Measurements from ENCODE around the gene PTPRB. TPM values are rescaled to one million over a fixed set of nuclear protein-coding genes. Genes with fewer than 3 reads are reported as not detected.
"Not testable (repeated sequence)": the region's sequence is repeated elsewhere in the genome, so short reads cannot be mapped to it uniquely, and the experiment has no call there.

The PTPRB gene
- total RNA-seq, 1 donor from 2014 or later = 38.7 TPM

DNA sequence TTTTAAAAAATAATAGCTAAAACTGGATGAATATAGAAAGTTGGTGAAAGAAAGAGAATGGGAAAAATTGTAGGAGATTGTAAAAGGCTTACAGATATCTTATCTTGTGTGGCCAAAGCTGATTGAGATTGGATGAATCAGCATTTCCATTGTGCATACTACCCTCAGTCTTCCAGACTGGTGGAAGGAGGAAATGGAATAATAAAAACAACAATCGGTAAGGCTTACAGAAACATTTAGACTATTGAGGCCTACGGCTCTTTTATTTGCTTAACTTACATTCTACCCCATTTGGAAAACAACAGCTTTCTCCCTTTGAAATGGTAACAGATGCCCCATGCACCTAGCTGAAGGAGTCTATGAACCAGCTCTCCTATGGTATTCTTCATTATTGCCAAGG, 129.8 kb downstream of the PTPRB start:
- Histone ChIP-seq H3K9me3 (replicated peaks) (peaks cover 11% of the 10 kb centered on the region), H3K27ac (replicated peaks) (no peak overlapping the region), H3K4me3 (no peak overlapping the region), H3K27me3 (ENCODE audit: low read depth) (no peaks in the 10 kb centered on the region), H3K4me1 (no peaks in the 10 kb centered on the region), H3K36me3 (no peaks in the 10 kb centered on the region)
- TF ChIP-seq, protein P1, sequence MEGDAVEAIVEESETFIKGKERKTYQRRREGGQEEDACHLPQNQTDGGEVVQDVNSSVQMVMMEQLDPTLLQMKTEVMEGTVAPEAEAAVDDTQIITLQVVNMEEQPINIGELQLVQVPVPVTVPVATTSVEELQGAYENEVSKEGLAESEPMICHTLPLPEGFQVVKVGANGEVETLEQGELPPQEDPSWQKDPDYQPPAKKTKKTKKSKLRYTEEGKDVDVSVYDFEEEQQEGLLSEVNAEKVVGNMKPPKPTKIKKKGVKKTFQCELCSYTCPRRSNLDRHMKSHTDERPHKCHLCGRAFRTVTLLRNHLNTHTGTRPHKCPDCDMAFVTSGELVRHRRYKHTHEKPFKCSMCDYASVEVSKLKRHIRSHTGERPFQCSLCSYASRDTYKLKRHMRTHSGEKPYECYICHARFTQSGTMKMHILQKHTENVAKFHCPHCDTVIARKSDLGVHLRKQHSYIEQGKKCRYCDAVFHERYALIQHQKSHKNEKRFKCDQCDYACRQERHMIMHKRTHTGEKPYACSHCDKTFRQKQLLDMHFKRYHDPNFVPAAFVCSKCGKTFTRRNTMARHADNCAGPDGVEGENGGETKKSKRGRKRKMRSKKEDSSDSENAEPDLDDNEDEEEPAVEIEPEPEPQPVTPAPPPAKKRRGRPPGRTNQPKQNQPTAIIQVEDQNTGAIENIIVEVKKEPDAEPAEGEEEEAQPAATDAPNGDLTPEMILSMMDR (IDR thresholded peaks at IDR 0.05; ENCODE audit: borderline replicate concordance) = no peak
- no peak for DNase-seq
- intact Hi-C loops (cut with micrococcal nuclease) = no loop called here

GRCh38 chr12:70497508-70497907, 139.7 kb downstream of the PTPRB start:
- H3K4me3 ChIP-seq = no peak overlapping the region
- no peak for DNase-seq
- no peaks in the 10 kb centered on the region for H3K36me3 ChIP-seq
- no peaks in the 10 kb centered on the region for H3K4me1 ChIP-seq
- TF ChIP-seq, protein P1 (IDR thresholded peaks at IDR 0.05; ENCODE audit: borderline replicate concordance) = no peak
- H3K27me3 ChIP-seq (ENCODE audit: low read depth) = no peaks in the 10 kb centered on the region
- intact Hi-C loops (cut with micrococcal nuclease) = no loop called here
- peaks cover 9% of the 10 kb centered on the region for H3K9me3 ChIP-seq (replicated peaks)
- no peak overlapping the region for H3K27ac ChIP-seq (replicated peaks)

DNA sequence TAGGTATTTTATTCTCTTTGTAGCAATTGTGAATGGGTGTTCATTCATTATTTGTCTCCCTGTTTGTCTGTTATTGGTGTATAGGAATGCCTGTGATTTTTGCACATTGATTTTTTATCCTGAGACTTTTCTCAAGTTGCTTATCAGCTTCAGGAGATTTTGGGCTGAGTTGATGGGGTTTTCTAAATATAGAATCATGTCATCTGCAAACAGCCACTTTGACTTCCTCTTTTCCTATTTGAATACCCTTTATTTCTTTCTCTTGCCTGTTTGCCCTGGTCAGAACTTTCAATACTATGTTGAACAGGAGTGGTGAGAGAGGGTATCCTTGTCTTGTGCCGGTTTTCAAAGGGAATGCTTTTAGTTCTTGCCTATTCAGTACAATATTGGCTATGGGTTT, 144.3 kb downstream of the PTPRB start:
- H3K4me1 ChIP-seq; H3K36me3 ChIP-seq; H3K4me3 ChIP-seq; H3K27me3 ChIP-seq (ENCODE audit: low read depth); H3K27ac ChIP-seq (replicated peaks); DNase-seq; intact Hi-C loops (cut with micrococcal nuclease): not testable (repeated sequence)
- H3K9me3 ChIP-seq (replicated peaks) = peaks cover 15% of the 10 kb centered on the region

- DNase-seq; intact Hi-C loops (cut with micrococcal nuclease); H3K4me1 ChIP-seq; H3K27ac ChIP-seq (replicated peaks); H3K36me3 ChIP-seq; H3K4me3 ChIP-seq; H3K27me3 ChIP-seq (ENCODE audit: low read depth): not testable (repeated sequence)
- H3K9me3 ChIP-seq (replicated peaks) = peaks cover 15% of the 10 kb centered on the region
Measured at GRCh38 chr12:70490928-70491327, 146.3 kb downstream of the PTPRB start.

- H3K27ac ChIP-seq (replicated peaks) = no peak overlapping the region
Measured at GRCh38 chr12:70487440-70487839, 149.8 kb downstream of the PTPRB start.

GRCh38 chr12:70486588-70486987, 150.6 kb downstream of the PTPRB start:
- no peak for DNase-seq
- intact Hi-C loops (cut with micrococcal nuclease) = no loop called here
- Histone ChIP-seq H3K36me3 (no peaks in the 10 kb centered on the region), H3K4me1 (no peaks in the 10 kb centered on the region), H3K4me3 (no peak overlapping the region), H3K27me3 (ENCODE audit: low read depth) (no peaks in the 10 kb centered on the region), H3K27ac (replicated peaks) (no peak overlapping the region), H3K9me3 (replicated peaks) (peaks cover 12% of the 10 kb centered on the region)
- TF ChIP-seq, protein P1 (IDR thresholded peaks at IDR 0.05; ENCODE audit: borderline replicate concordance) = no peak

More at GRCh38 chr12:70487440-70487839, 149.8 kb downstream of the PTPRB start:
- intact Hi-C loops (cut with micrococcal nuclease) = no loop called here
- no peak overlapping the region for H3K4me3 ChIP-seq
- H3K4me1 ChIP-seq = no peaks in the 10 kb centered on the region
- DNase-seq = no peak
- H3K27me3 ChIP-seq (ENCODE audit: low read depth) = no peaks in the 10 kb centered on the region
- TF ChIP-seq, protein P1 (IDR thresholded peaks at IDR 0.05; ENCODE audit: borderline replicate concordance) = no peak
- peaks cover 12% of the 10 kb centered on the region for H3K9me3 ChIP-seq (replicated peaks)
- H3K36me3 ChIP-seq = no peaks in the 10 kb centered on the region

- Histone ChIP-seq H3K27ac (replicated peaks) (no peak overlapping the region), H3K4me1 (no peaks in the 10 kb centered on the region), H3K4me3 (no peak overlapping the region), H3K9me3 (replicated peaks) (peaks cover 12% of the 10 kb centered on the region), H3K36me3 (no peaks in the 10 kb centered on the region), H3K27me3 (ENCODE audit: low read depth) (no peaks in the 10 kb centered on the region)
- intact Hi-C loops (cut with micrococcal nuclease) = no loop called here
- no peak for DNase-seq
- TF ChIP-seq, protein P1 (IDR thresholded peaks at IDR 0.05; ENCODE audit: borderline replicate concordance) = no peak
Measured at GRCh38 chr12:70485704-70486103, 151.5 kb downstream of the PTPRB start.
